Activated CD4-positive, alpha-beta T cell treated with anti-CD3 and anti-CD28 coated beads for 36 hours (primary cell): ENCODE data around the gene PPM1H. TPM values are rescaled to one million over a fixed set of nuclear protein-coding genes. Genes with fewer than 3 reads are reported as not detected.
A peak's percentile ranks its signal among the peaks of the same experiment; 100 is the strongest.

ENCODE experiments used
- ATAC-seq: fragments of 200-7000 bp; cut with Tn5 transposase; one replicate; pipeline ENCODE4 v1.10.0; 2021; ENCODE audit warnings: mild to moderate bottlenecking, moderate library complexity
- CTCF ChIA-PET: fragments of 350-600 bp; sonication (Branson Sonifier 250); formaldehyde crosslinking; loops from one replicate; lab custom pipeline; 2021; ENCODE audit warnings: antibody characterized with exemption; lab: Charles Lee
- POLR2A ChIA-PET: fragments of 350-600 bp; sonication (Branson Sonifier 250); formaldehyde crosslinking; loops from one replicate; lab custom pipeline; 2021; ENCODE audit warnings: antibody characterized with exemption, inconsistent platforms; lab: Charles Lee
- DNase-seq: peaks from one replicate; pipeline ENCODE4 v3.0.0-alpha.2; 2020
- H3K27ac Mint-ChIP-seq: one replicate; pipeline ENCODE4 v1.8.0; 2021; ENCODE audit warnings: mixed read lengths
- H3K27me3 Mint-ChIP-seq: one replicate; pipeline ENCODE4 v1.8.0; 2021; ENCODE audit warnings: mixed read lengths
- H3K36me3 Mint-ChIP-seq: one replicate; pipeline ENCODE4 v1.8.0; 2021; ENCODE audit warnings: low read depth, mixed read lengths
- H3K4me1 Mint-ChIP-seq: one replicate; pipeline ENCODE4 v1.8.0; 2021; ENCODE audit warnings: mixed read lengths
- H3K4me3 Mint-ChIP-seq: one replicate; pipeline ENCODE4 v1.8.0; 2021; ENCODE audit warnings: mild to moderate bottlenecking, moderate library complexity, mixed read lengths
- H3K9me3 Mint-ChIP-seq: one replicate; pipeline ENCODE4 v1.8.0; 2021; ENCODE audit warnings: low read depth, mixed read lengths
- intact Hi-C, 2 experiments: fragments of 100-400 bp; cut with DNase I in 1 of 2; cut with micrococcal nuclease in 1 of 2; formaldehyde crosslinking; loops; one replicate each; pipeline versions ENCODE4 v1.14.2 to v1.15.1; 2022 to 2024; cut with DNase I, micrococcal nuclease
- total RNA-seq, 2 experiments: library from RNA; stranded (reverse); gene quantifications; one replicate each; pipeline ENCODE4 v1.2.3, GENCODE V29; 2021

Gene PPM1H
- total RNA-seq, 2 experiments from 2014 or later, result 0.02 TPM; not detected in 1

GRCh38 chr12:62793256-62794217 lies 141.4 kb downstream of the PPM1H start:
- ChIA-PET POLR2A (interaction anchor here (0.6 to 0.8 kb wide), 2 partner anchors 145 to 442 kb away, joined by 3 to 10 read pairs; no protein-coding TSS in a partner anchor), CTCF (interaction anchor here (0.6 to 8.2 kb wide), 40 partner anchors 7 to 413 kb away, joined by 3 to 139 read pairs (median 4); no protein-coding TSS in a partner anchor)
- no peaks in the 10 kb centered on the region for H3K9me3 Mint-ChIP-seq
- peaks cover 2% of the 10 kb centered on the region for H3K27me3 Mint-ChIP-seq
- no peak overlapping the region for H3K4me3 Mint-ChIP-seq
- intact Hi-C loops, result loop anchor here (1.0 to 5.0 kb wide), 5 partner anchors 191 to 355 kb away; no protein-coding TSS in a partner anchor
- DNase-seq (peak; percentile 84), ATAC-seq (peak; percentile 55)
- H3K36me3 Mint-ChIP-seq, result no peaks in the 10 kb centered on the region
- H3K27ac Mint-ChIP-seq, result no peak overlapping the region
- H3K4me1 Mint-ChIP-seq, result peaks cover 3% of the 10 kb centered on the region

- Mint-ChIP-seq H3K4me3 (no peak overlapping the region), H3K27ac (no peak overlapping the region), H3K9me3 (no peaks in the 10 kb centered on the region), H3K27me3 (peaks cover 2% of the 10 kb centered on the region), H3K4me1 (peaks cover 3% of the 10 kb centered on the region), H3K36me3 (no peaks in the 10 kb centered on the region)
- ChIA-PET CTCF (interaction anchor here (0.6 to 3.0 kb wide), 7 partner anchors 126 to 668 kb away, joined by 3 to 17 read pairs (median 3); no protein-coding TSS in a partner anchor), POLR2A (no interaction called here)
- DNase-seq, result no peak
- intact Hi-C loops, result loop anchor here (5.0 kb wide), 2 partner anchors 190 to 265 kb away; no protein-coding TSS in a partner anchor
- no peak for ATAC-seq
Measured at GRCh38 chr12:62792236-62792870, 142.6 kb downstream of the PPM1H start.

DNA sequence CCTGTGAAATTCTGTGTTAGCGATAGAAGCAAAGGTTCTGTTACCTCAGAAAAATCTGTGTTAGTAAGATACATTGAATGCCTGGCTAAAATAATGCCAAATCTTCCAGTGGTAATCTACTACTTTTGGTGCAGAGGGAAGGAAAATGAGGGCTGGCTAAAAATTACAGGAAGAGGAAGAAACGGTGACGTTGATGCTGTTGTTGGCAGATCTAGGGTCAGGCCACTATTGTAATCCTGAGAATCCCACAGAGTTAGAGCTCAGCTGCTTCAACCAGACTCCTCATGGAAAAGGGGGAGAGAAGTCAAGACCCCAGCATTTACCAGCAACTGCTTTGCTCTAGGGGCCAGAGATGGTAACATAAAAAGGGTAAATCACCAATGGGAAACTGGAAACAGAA lies 145.1 kb downstream of the PPM1H start:
- ChIA-PET CTCF (interaction anchor here (0.6 to 3.0 kb wide), 5 partner anchors 8 to 352 kb away, joined by 3 to 17 read pairs (median 3); no protein-coding TSS in a partner anchor), POLR2A (interaction anchor here (0.6 kb wide), 1 partner anchor 187 kb away, joined by 3 read pairs; no protein-coding TSS in a partner anchor)
- peaks cover 14% of the 10 kb centered on the region for H3K4me1 Mint-ChIP-seq
- ATAC-seq (no peak), DNase-seq (no peak)
- peaks cover 2% of the 10 kb centered on the region for H3K27me3 Mint-ChIP-seq
- H3K9me3 Mint-ChIP-seq, result no peaks in the 10 kb centered on the region
- intact Hi-C loops, result loop anchor here (5.0 kb wide), 2 partner anchors 188 to 263 kb away; no protein-coding TSS in a partner anchor
- H3K36me3 Mint-ChIP-seq, result no peaks in the 10 kb centered on the region
- H3K27ac Mint-ChIP-seq, result no peak overlapping the region
- no peak overlapping the region for H3K4me3 Mint-ChIP-seq

- no peak overlapping the region for H3K4me3 Mint-ChIP-seq
- ChIA-PET CTCF (interaction anchor here (0.8 to 1.6 kb wide), 3 partner anchors 10 to 16 kb away, joined by 4 to 5 read pairs (median 4); no protein-coding TSS in a partner anchor), POLR2A (interaction anchor here (0.6 kb wide), 1 partner anchor 204 kb away, joined by 3 read pairs; no protein-coding TSS in a partner anchor)
- peaks cover 16% of the 10 kb centered on the region for H3K4me1 Mint-ChIP-seq
- no peak overlapping the region for H3K27ac Mint-ChIP-seq
- H3K27me3 Mint-ChIP-seq, result peaks cover 2% of the 10 kb centered on the region
- DNase-seq, result no peak
- intact Hi-C loops, result no loop called here
- H3K9me3 Mint-ChIP-seq, result no peaks in the 10 kb centered on the region
- no peak for ATAC-seq
- no peaks in the 10 kb centered on the region for H3K36me3 Mint-ChIP-seq
Measured at GRCh38 chr12:62787611-62788010, 147.3 kb downstream of the PPM1H start.

DNA sequence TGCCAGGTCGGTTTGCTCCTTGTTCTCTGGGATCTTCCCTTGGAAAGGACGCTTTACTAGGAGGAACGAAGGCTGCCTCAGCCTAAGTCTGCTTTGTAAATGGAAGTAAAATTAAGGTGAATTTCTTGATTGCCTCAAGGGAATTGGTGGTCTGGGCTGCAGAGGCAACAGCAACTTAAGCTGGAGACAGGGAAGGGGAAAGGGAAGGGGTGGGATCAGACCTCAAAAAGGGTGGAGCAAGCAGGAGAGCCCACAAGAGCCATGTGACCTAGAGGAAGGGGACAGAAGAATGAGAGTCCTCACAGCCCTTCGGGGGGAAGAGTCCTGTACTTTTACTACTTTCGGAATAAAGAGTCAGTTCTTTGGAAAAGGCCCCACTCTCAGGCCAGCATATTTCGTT lies 147.9 kb downstream of the PPM1H start:
- no peak for ATAC-seq
- H3K27me3 Mint-ChIP-seq, result peaks cover 2% of the 10 kb centered on the region
- DNase-seq, result no peak
- CTCF ChIA-PET, result interaction anchor here (1.5 to 3.6 kb wide), 2 partner anchors 11 to 349 kb away, joined by 5 to 22 read pairs; no protein-coding TSS in a partner anchor
- no peak overlapping the region for H3K4me3 Mint-ChIP-seq
- H3K27ac Mint-ChIP-seq, result no peak overlapping the region
- H3K36me3 Mint-ChIP-seq, result no peaks in the 10 kb centered on the region
- intact Hi-C loops, result no loop called here
- POLR2A ChIA-PET, result interaction anchor here (0.6 kb wide), 1 partner anchor 203 kb away, joined by 3 read pairs; no protein-coding TSS in a partner anchor
- H3K9me3 Mint-ChIP-seq, result no peaks in the 10 kb centered on the region
- peaks cover 16% of the 10 kb centered on the region for H3K4me1 Mint-ChIP-seq

- Mint-ChIP-seq H3K36me3 (no peaks in the 10 kb centered on the region), H3K27me3 (peaks cover 2% of the 10 kb centered on the region), H3K27ac (peak overlapping the region; percentile 47), H3K4me1 (peaks cover 16% of the 10 kb centered on the region), H3K9me3 (no peaks in the 10 kb centered on the region), H3K4me3 (no peak overlapping the region)
- CTCF ChIA-PET, result interaction anchor here (0.7 to 3.6 kb wide), 4 partner anchors 8 to 349 kb away, joined by 3 to 22 read pairs (median 4); no protein-coding TSS in a partner anchor
- DNase-seq (peak; percentile 38), ATAC-seq (peak; percentile 95)
- POLR2A ChIA-PET, result no interaction called here
- intact Hi-C loops, result no loop called here
Measured at GRCh38 chr12:62785941-62786559, 148.9 kb downstream of the PPM1H start.

DNA sequence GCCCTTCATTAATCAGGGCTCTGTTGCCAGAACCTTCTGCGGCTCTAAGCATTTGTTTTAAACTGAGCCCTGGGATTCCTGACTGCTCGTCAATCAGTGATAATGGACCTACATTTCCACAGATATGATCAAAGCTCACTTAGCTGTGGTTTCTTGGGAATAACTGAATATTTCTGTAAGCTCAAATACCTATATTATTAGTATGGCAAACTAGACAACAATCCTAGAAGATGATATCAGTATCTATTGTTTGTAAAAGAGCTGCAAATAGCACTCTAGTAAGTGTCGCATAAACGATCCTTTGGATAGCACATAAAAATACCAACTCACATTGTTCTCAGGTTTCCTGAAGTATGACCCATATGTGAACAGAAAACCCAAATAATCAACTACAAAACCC lies 150.4 kb downstream of the PPM1H start:
- Mint-ChIP-seq H3K27me3 (no peaks in the 10 kb centered on the region), H3K4me3 (no peak overlapping the region), H3K36me3 (no peaks in the 10 kb centered on the region), H3K9me3 (no peaks in the 10 kb centered on the region), H3K4me1 (peaks cover 16% of the 10 kb centered on the region), H3K27ac (no peak overlapping the region)
- DNase-seq, result no peak
- ATAC-seq, result no peak
- intact Hi-C loops, result no loop called here
- CTCF ChIA-PET, result interaction anchor here (0.8 to 3.6 kb wide), 7 partner anchors 10 to 347 kb away, joined by 3 to 22 read pairs (median 5); no protein-coding TSS in a partner anchor
- POLR2A ChIA-PET, result no interaction called here

DNA sequence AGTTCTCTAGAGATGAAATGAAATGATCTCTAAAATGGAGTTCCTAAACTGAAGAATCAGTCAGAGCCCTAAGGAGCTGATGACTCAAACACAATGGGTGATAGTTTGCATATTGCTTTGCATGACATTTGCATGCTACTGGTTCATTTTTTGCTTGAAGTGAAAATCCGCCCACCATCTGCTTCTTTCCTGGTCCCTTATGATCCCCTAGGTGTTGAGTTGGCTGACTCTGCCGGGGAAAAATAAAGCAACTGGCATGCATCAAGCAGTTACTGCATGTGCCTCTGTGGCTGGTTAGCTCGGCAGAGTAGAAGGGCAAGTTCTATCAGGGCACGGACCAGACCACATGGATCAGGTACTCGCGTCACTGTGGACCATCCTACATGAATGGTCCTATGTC lies 151.1 kb downstream of the PPM1H start:
- ChIA-PET CTCF (interaction anchor here (0.7 to 3.6 kb wide), 6 partner anchors 10 to 346 kb away, joined by 3 to 22 read pairs (median 4); no protein-coding TSS in a partner anchor), POLR2A (no interaction called here)
- Mint-ChIP-seq H3K9me3 (no peaks in the 10 kb centered on the region), H3K4me1 (peaks cover 16% of the 10 kb centered on the region), H3K27me3 (no peaks in the 10 kb centered on the region), H3K27ac (no peak overlapping the region), H3K4me3 (no peak overlapping the region), H3K36me3 (no peaks in the 10 kb centered on the region)
- intact Hi-C loops, result no loop called here
- DNase-seq, result no peak
- peak; percentile 39 for ATAC-seq

GRCh38 chr12:62781136-62781880 lies 153.6 kb downstream of the PPM1H start:
- intact Hi-C loops, result no loop called here
- peaks cover 13% of the 10 kb centered on the region for H3K4me1 Mint-ChIP-seq
- H3K4me3 Mint-ChIP-seq, result no peak overlapping the region
- ATAC-seq (no peak), DNase-seq (no peak)
- H3K27me3 Mint-ChIP-seq, result no peaks in the 10 kb centered on the region
- no peaks in the 10 kb centered on the region for H3K9me3 Mint-ChIP-seq
- ChIA-PET POLR2A (no interaction called here), CTCF (interaction anchor here (0.7 to 2.2 kb wide), 6 partner anchors 11 to 336 kb away, joined by 3 to 10 read pairs (median 4); no protein-coding TSS in a partner anchor)
- H3K27ac Mint-ChIP-seq, result no peak overlapping the region
- H3K36me3 Mint-ChIP-seq, result no peaks in the 10 kb centered on the region

- ChIA-PET POLR2A (no interaction called here), CTCF (interaction anchor here (0.6 to 2.2 kb wide), 5 partner anchors 11 to 198 kb away, joined by 3 to 10 read pairs (median 3); no protein-coding TSS in a partner anchor)
- DNase-seq (no peak), ATAC-seq (no peak)
- Mint-ChIP-seq H3K4me1 (peaks cover 5% of the 10 kb centered on the region), H3K27me3 (no peaks in the 10 kb centered on the region), H3K27ac (no peak overlapping the region), H3K9me3 (no peaks in the 10 kb centered on the region), H3K4me3 (no peak overlapping the region), H3K36me3 (no peaks in the 10 kb centered on the region)
- intact Hi-C loops, result no loop called here
Measured at GRCh38 chr12:62779488-62779887, 155.5 kb downstream of the PPM1H start.
